ENCODE data around the gene ZFP69B. TPM values are rescaled to one million over a fixed set of nuclear protein-coding genes. Genes with fewer than 3 reads are reported as not detected.

The ZFP69B gene
- total RNA-seq, 1 donor from 2014 or later: 3.8 TPM

DNA sequence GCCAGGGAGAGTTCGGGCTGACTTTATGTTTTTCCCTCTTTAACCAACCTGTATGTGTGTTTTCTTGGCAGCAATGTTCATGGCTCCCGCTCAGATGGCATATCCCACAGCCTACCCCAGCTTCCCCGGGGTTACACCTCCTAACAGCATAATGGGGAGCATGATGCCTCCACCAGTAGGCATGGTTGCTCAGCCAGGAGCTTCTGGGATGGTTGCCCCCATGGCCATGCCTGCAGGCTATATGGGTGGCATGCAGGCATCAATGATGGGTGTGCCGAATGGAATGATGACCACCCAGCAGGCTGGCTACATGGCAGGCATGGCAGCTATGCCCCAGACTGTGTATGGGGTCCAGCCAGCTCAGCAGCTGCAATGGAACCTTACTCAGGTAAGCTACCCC is 33.6 kb upstream of the ZFP69B start:
- intact Hi-C loops (cut with DNase I): no loop called here
- H3K27ac ChIP-seq: no peak overlapping the region
- H3K36me3 ChIP-seq: peaks cover 38 to 52% of the 10 kb centered on the region in 2 donors
- H3K4me3 ChIP-seq: no peak overlapping the region
- H3K9me3 ChIP-seq: no peaks in the 10 kb centered on the region
- DNase-seq (ENCODE audit: low spot score in 2 of 2): no peak
- H3K27me3 ChIP-seq: no peaks in the 10 kb centered on the region
- H3K4me1 ChIP-seq: no peaks in the 10 kb centered on the region
- TF ChIP-seq, protein P1, sequence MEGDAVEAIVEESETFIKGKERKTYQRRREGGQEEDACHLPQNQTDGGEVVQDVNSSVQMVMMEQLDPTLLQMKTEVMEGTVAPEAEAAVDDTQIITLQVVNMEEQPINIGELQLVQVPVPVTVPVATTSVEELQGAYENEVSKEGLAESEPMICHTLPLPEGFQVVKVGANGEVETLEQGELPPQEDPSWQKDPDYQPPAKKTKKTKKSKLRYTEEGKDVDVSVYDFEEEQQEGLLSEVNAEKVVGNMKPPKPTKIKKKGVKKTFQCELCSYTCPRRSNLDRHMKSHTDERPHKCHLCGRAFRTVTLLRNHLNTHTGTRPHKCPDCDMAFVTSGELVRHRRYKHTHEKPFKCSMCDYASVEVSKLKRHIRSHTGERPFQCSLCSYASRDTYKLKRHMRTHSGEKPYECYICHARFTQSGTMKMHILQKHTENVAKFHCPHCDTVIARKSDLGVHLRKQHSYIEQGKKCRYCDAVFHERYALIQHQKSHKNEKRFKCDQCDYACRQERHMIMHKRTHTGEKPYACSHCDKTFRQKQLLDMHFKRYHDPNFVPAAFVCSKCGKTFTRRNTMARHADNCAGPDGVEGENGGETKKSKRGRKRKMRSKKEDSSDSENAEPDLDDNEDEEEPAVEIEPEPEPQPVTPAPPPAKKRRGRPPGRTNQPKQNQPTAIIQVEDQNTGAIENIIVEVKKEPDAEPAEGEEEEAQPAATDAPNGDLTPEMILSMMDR (IDR thresholded peaks at IDR 0.05): no peak

DNA sequence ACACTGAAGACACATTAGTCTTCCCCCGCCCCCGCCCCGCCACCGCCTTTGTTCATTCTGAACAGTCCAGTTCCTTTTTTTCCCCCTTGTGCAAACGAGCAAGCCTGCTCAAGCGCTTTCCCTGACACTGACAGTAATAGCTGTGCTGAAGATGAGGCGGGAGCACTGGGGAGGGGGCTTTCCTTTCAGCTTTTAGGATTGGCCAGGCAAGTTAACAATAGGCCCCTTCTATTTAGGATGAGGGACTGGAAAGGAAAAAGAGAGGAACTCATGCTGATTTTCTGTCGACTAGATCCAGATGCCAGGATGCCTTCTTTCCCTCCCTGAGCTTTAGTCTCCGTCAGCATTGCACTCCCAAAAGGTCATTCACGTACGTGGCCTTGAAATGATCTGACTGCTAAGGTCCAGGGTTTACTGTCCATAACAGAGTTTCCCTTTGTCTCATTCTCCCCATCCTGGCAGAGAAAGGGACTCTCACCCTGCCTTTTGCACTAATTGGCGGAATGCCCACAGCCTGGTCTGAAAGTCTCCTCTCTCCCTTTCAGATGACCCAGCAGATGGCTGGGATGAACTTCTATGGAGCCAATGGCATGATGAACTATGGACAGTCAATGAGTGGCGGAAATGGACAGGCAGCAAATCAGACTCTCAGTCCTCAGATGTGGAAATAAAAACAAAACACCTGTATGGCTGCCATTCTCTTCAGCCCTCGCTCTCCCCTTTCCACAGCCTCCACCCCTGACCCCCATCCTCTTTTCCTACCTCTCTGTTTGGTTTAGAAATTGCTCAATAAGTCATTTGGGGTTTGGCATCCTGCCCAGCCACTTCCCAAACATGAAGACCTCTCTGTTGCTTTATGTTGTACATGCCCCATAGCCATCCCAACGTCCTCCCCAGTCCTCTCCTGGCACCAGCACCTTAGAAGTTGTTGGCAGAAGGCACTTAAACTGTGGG is 28.6 kb upstream of the ZFP69B start:
- H3K27ac ChIP-seq: no peak overlapping the region
- intact Hi-C loops (cut with DNase I): no loop called here
- H3K9me3 ChIP-seq: no peaks in the 10 kb centered on the region
- no peak overlapping the region for H3K4me3 ChIP-seq
- TF ChIP-seq, protein P1 (IDR thresholded peaks at IDR 0.05): no peak
- peaks cover 0 to 4% of the 10 kb centered on the region in 2 donors for H3K4me1 ChIP-seq
- no peak for DNase-seq (ENCODE audit: low spot score in 2 of 2)
- H3K27me3 ChIP-seq: no peaks in the 10 kb centered on the region
- peaks cover 8 to 28% of the 10 kb centered on the region in 2 donors for H3K36me3 ChIP-seq

DNA sequence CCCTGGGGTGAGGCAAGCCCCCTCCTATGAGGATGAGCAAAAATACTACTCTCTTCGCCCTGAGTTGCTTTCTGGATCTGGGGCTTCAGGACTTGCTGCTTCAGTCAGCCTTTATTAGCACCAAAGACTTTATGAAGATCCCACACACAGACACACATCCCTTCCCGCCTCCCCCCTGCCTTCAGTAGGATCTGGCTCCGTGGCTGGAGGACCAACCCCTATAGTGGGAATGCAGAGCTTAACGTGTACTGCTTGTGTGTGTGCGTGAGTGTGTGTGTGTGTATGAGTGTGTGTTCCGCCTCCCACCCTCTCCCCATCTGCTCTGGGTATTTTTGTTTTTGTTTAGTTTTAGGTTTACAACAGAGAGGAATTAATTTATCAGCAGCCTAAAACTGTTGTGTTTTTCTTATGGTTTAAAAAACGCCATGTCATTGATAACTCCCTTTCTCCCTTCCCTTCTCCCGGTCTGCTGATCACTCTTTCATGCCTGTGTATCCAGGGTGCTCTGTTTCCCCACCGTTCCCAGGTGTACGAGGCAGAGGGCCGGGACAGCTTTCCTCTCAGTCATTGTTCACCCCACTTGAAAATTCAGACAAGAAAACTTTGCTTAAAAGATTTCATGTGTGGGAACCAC is 27.5 kb upstream of the ZFP69B start:
- intact Hi-C loops (cut with DNase I): no loop called here
- H3K36me3 ChIP-seq: peaks cover 0 to 18% of the 10 kb centered on the region in 2 donors
- no peak overlapping the region for H3K27ac ChIP-seq
- H3K27me3 ChIP-seq: no peaks in the 10 kb centered on the region
- H3K4me3 ChIP-seq: no peak overlapping the region
- DNase-seq (ENCODE audit: low spot score in 2 of 2): no peak
- TF ChIP-seq, protein P1 (IDR thresholded peaks at IDR 0.05): no peak
- peaks cover 0 to 4% of the 10 kb centered on the region in 2 donors for H3K4me1 ChIP-seq
- H3K9me3 ChIP-seq: no peaks in the 10 kb centered on the region

DNA sequence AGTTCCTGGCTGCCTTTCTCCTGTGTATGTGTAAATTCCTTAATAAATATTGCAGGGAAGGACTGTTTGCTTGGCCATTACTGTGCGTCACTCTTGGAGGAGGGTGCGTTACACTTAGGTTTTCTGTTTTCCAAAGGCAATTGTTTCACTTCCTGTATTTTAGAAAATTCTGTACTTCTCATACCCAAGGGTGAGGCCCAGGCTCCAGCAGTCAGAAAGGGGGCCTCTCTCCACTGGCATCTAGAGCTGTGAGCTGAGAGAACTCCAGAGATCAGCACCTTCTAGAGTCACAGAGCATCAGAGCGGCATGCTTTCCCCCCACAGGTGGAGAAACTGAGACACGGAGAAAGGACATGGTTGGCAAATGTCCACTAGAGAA is 27.0 kb upstream of the ZFP69B start:
- DNase-seq (ENCODE audit: low spot score in 2 of 2): no peak

DNA sequence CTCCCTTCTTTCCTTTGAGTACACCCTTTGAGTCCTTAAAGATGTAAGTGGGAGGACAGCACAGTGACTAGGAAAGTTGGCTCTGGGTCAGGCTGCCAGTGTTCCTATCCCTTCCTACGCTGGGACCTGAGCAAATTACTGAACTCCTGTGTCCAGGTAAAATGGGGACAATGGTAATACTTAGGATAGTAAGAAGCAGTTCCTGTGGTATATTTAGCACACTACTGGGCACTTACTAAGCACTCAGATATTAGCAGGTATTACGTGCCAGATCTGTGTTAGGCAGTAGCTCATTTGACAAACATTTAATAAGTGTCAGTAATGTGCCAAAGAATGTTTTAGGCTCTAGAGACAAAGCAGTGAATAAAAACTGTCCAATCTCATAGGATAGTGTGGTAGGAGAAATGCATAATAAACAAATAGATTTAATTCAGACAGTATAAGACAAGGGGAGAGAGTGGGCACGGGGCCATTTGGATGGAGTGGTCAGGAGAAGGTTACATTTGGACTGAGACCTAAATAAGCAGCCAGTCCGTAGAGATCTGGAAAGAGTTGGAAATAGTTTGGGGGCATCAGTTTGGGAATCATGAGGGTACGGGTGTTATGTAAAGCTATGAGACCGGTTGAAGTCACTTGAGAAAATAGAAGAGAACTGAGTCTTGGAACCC is 26.2 kb upstream of the ZFP69B start:
- Histone ChIP-seq H3K4me3 (no peak overlapping the region), H3K27me3 (no peaks in the 10 kb centered on the region), H3K4me1 (peaks cover 0 to 4% of the 10 kb centered on the region in 2 donors), H3K27ac (no peak overlapping the region), H3K9me3 (no peaks in the 10 kb centered on the region), H3K36me3 (peaks cover 0 to 5% of the 10 kb centered on the region in 2 donors)
- no peak for DNase-seq (ENCODE audit: low spot score in 2 of 2)
- TF ChIP-seq, protein P1 (IDR thresholded peaks at IDR 0.05): no peak
- intact Hi-C loops (cut with DNase I): no loop called here

More for the DNA sequence above, 27.0 kb upstream of the ZFP69B start:
- no peaks in the 10 kb centered on the region for H3K27me3 ChIP-seq
- H3K4me3 ChIP-seq: no peak overlapping the region
- intact Hi-C loops (cut with DNase I): no loop called here
- H3K36me3 ChIP-seq: peaks cover 0 to 13% of the 10 kb centered on the region in 2 donors
- no peak overlapping the region for H3K27ac ChIP-seq
- H3K9me3 ChIP-seq: no peaks in the 10 kb centered on the region
- peaks cover 0 to 4% of the 10 kb centered on the region in 2 donors for H3K4me1 ChIP-seq
- TF ChIP-seq, protein P1 (IDR thresholded peaks at IDR 0.05): no peak
